GM12891 (cell line): ENCODE measurements around the gene ATP6V1E1.

ENCODE experiments used
- POLR2A ChIP-seq: IDR thresholded peaks from 2 replicates; pipeline ENCODE4 v1.6.1; 2011; ENCODE audit warnings: low read depth, low read length, control low read depth
- POLR2AphosphoS5 ChIP-seq: IDR thresholded peaks from 2 replicates; pipeline ENCODE4 v1.6.1; 2011; ENCODE audit warnings: low read depth, low read length, control low read depth
- TAF1 ChIP-seq: IDR thresholded peaks from 2 replicates; pipeline ENCODE4 v1.6.1; 2011; ENCODE audit warnings: low read depth, low read length, control low read depth

- TF ChIP-seq TAF1: no peak
- TF ChIP-seq POLR2AphosphoS5: no peak
- no peak for TF ChIP-seq POLR2A
These were observed 61.8 kb downstream of the ATP6V1E1 start for GRCh38 chr22:17566776-17567175.
